ENCODE results near the gene PTPN7.

DNA sequence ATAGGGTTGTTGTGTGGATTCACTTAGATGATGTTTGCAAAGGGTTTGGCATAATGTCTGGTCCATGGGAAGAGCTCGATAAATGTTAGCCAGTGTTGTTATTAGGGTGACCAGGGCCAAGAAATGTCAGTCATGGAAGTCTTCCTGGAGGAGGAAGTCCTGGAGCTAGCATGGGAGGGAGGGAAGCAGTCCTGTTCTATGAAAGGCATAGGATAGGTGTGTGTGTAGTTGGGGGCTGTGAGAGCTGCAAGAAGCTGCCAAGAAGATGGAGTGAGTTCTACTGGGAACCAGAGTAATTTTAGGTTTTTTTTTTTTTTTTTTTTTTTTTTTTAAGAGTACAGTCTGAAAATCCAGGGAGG lies 37.9 kb upstream of the PTPN7 start:
- TF ChIP-seq POLR2AphosphoS5 (IDR thresholded peaks at IDR 0.05; ENCODE audit: insufficient read depth in 1 of 2, low read depth in 1 of 2) = no peak
- TF ChIP-seq, protein P1, sequence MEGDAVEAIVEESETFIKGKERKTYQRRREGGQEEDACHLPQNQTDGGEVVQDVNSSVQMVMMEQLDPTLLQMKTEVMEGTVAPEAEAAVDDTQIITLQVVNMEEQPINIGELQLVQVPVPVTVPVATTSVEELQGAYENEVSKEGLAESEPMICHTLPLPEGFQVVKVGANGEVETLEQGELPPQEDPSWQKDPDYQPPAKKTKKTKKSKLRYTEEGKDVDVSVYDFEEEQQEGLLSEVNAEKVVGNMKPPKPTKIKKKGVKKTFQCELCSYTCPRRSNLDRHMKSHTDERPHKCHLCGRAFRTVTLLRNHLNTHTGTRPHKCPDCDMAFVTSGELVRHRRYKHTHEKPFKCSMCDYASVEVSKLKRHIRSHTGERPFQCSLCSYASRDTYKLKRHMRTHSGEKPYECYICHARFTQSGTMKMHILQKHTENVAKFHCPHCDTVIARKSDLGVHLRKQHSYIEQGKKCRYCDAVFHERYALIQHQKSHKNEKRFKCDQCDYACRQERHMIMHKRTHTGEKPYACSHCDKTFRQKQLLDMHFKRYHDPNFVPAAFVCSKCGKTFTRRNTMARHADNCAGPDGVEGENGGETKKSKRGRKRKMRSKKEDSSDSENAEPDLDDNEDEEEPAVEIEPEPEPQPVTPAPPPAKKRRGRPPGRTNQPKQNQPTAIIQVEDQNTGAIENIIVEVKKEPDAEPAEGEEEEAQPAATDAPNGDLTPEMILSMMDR (IDR thresholded peaks at IDR 0.05) = no peak
